Naive thymus-derived CD4-positive, alpha-beta T cell (primary cell): ENCODE measurements around the gene DOK5. TPM values are rescaled to one million over a fixed set of nuclear protein-coding genes. Genes with fewer than 3 reads are reported as not detected.

Source experiments
- ATAC-seq: fragments of 150-1000 bp; cut with Tn5 transposase; 2 replicates; pipeline ENCODE4 v1.10.0; 2021; ENCODE audit warnings: mild to moderate bottlenecking, moderate library complexity
- CTCF ChIA-PET: fragments of 350-600 bp; sonication (Branson Sonifier 250); formaldehyde crosslinking; loops from one replicate; lab custom pipeline; 2021; ENCODE audit warnings: antibody characterized with exemption; lab: Charles Lee
- POLR2A ChIA-PET: fragments of 350-600 bp; sonication (Branson Sonifier 250); formaldehyde crosslinking; loops from one replicate; lab custom pipeline; 2021; ENCODE audit warnings: antibody characterized with exemption, inconsistent platforms; lab: Charles Lee
- DNase-seq, 9 donors: peaks; one replicate each; pipeline versions ENCODE4 v3.0.0 to v3.0.0-alpha.2; 2020 to 2022; ENCODE audit warnings: mixed read lengths in 1 of 9
- H3K27ac ChIP-seq: one replicate; pipeline ENCODE4 v1.7.0; 2013; ENCODE audit warnings: mild to moderate bottlenecking, low read depth, low read length, moderate library complexity
- H3K27me3 ChIP-seq, 2 donors: one replicate each; pipeline ENCODE4 v1.7.0; 2013; ENCODE audit warnings: low read length in 2 of 2, mild to moderate bottlenecking in 2 of 2, moderate library complexity in 2 of 2; ENCODE audit not compliant: control insufficient read depth in 2 of 2, insufficient read depth in 2 of 2
- H3K36me3 ChIP-seq, 3 experiments: 1 replicate in 2 of 3; 2 replicates in 1 of 3; pipeline ENCODE4 v1.7.0; 2013; ENCODE audit warnings: low read length in 3 of 3, mild to moderate bottlenecking in 3 of 3, moderate library complexity in 1 of 3; ENCODE audit not compliant: insufficient read depth in 3 of 3, control insufficient read depth in 2 of 3
- H3K4me1 ChIP-seq, 2 donors: one replicate each; pipeline ENCODE4 v1.7.0; 2013; ENCODE audit warnings: low read length in 2 of 2, mild to moderate bottlenecking in 2 of 2, moderate library complexity in 1 of 2; ENCODE audit not compliant: control insufficient read depth in 2 of 2, insufficient read depth in 2 of 2
- H3K4me3 ChIP-seq: 2 replicates; pipeline ENCODE4 v1.7.0; 2013; ENCODE audit warnings: mild to moderate bottlenecking, low read length
- H3K9me3 ChIP-seq, 3 experiments: 1 replicate in 2 of 3; 2 replicates in 1 of 3; pipeline ENCODE4 v1.7.0; 2013; ENCODE audit warnings: low read length in 3 of 3; ENCODE audit not compliant: control insufficient read depth in 2 of 3
- H3K27ac Mint-ChIP-seq, 9 donors: one replicate each; pipeline ENCODE4 v1.8.0; 2020 to 2022; ENCODE audit warnings: mixed read lengths in 9 of 9, mild to moderate bottlenecking in 8 of 9, moderate library complexity in 5 of 9, inconsistent platforms in 2 of 9
- H3K27me3 Mint-ChIP-seq, 5 donors: one replicate each; pipeline ENCODE4 v1.8.0; 2021 to 2022; ENCODE audit warnings: mixed read lengths in 5 of 5, mild to moderate bottlenecking in 1 of 5
- H3K36me3 Mint-ChIP-seq, 5 donors: one replicate each; pipeline ENCODE4 v1.8.0; 2020 to 2022; ENCODE audit warnings: mixed read lengths in 5 of 5, mild to moderate bottlenecking in 3 of 5, inconsistent platforms in 1 of 5
- H3K4me1 Mint-ChIP-seq, 7 donors: one replicate each; pipeline ENCODE4 v1.8.0; 2020 to 2022; ENCODE audit warnings: mixed read lengths in 7 of 7, mild to moderate bottlenecking in 3 of 7, inconsistent platforms in 1 of 7
- H3K4me3 Mint-ChIP-seq, 10 donors: one replicate each; pipeline ENCODE4 v1.8.0; 2020 to 2022; ENCODE audit warnings: mild to moderate bottlenecking in 10 of 10, mixed read lengths in 10 of 10, moderate library complexity in 6 of 10, inconsistent platforms in 2 of 10
- H3K9me3 Mint-ChIP-seq, 11 donors: one replicate each; pipeline ENCODE4 v1.8.0; 2020 to 2022; ENCODE audit warnings: mixed read lengths in 11 of 11, mild to moderate bottlenecking in 4 of 11, inconsistent platforms in 1 of 11, moderate library complexity in 1 of 11
- intact Hi-C, 2 donors: fragments of 100-400 bp; cut with micrococcal nuclease; formaldehyde crosslinking; loops; one replicate each; pipeline ENCODE4 v1.15.1; 2023
- polyA plus RNA-seq, 2 donors: library from polyadenylated mRNA; unstranded; fragments of 300-500 nt; fragmentation: Illumina TruSeq; gene quantifications; one replicate each; pipeline ENCODE4 v1.2.3, GENCODE V29; 2021
- total RNA-seq, 6 experiments: library from RNA in 5 of 6; stranded (reverse) in 5 of 6; gene quantifications; 1 replicate in 5 of 6; 2 replicates in 1 of 6; pipeline ENCODE4 v1.2.3 and lab custom pipeline; 2021 to 2026

DOK5 gene
- total and polyA plus RNA-seq, 7 experiments from 2014 or later: 0.85 TPM; not detected in 6

- H3K4me1 ChIP-seq: no peaks in the 10 kb centered on the region
- H3K4me3 Mint-ChIP-seq: no peak overlapping the region
- H3K27ac Mint-ChIP-seq: no peak overlapping the region
- no peak for ATAC-seq
- no peaks in the 10 kb centered on the region for H3K9me3 ChIP-seq
- peaks cover 0 to 5% (median 0%) of the 10 kb centered on the region in 11 donors for H3K9me3 Mint-ChIP-seq
- POLR2A ChIA-PET: no interaction called here
- H3K27me3 ChIP-seq: no peaks in the 10 kb centered on the region
- H3K36me3 Mint-ChIP-seq: peaks cover 0 to 4% (median 0%) of the 10 kb centered on the region in 5 donors
- intact Hi-C loops: no loop called here
- no peak for DNase-seq
- CTCF ChIA-PET: no interaction called here
- no peaks in the 10 kb centered on the region for H3K36me3 ChIP-seq
- no peak overlapping the region for H3K4me3 ChIP-seq
- H3K27ac ChIP-seq: no peak overlapping the region
- peaks cover 0 to 32% (median 9%) of the 10 kb centered on the region in 5 donors for H3K27me3 Mint-ChIP-seq
- H3K4me1 Mint-ChIP-seq: no peaks in the 10 kb centered on the region
These were observed 98.4 kb downstream of the DOK5 start for GRCh38 chr20:54573838-54574237.

GRCh38 chr20:54576518-54576917 is 101.1 kb downstream of the DOK5 start:
- intact Hi-C loops: no loop called here
- Histone ChIP-seq H3K4me3 (no peak overlapping the region), H3K9me3 (no peaks in the 10 kb centered on the region), H3K36me3 (no peaks in the 10 kb centered on the region), H3K4me1 (no peaks in the 10 kb centered on the region), H3K27me3 (no peaks in the 10 kb centered on the region), H3K27ac (no peak overlapping the region)
- Mint-ChIP-seq H3K4me1 (no peaks in the 10 kb centered on the region), H3K9me3 (peaks cover 0 to 5% (median 0%) of the 10 kb centered on the region in 11 donors), H3K27me3 (peaks cover 0 to 26% (median 5%) of the 10 kb centered on the region in 5 donors), H3K36me3 (peaks cover 0 to 4% (median 0%) of the 10 kb centered on the region in 5 donors), H3K4me3 (no peak overlapping the region), H3K27ac (no peak overlapping the region)
- ChIA-PET POLR2A (no interaction called here), CTCF (no interaction called here)
- ATAC-seq (no peak), DNase-seq (no peak)

GRCh38 chr20:54577637-54578036 is 102.2 kb downstream of the DOK5 start:
- Mint-ChIP-seq H3K4me3 (no peak overlapping the region), H3K9me3 (peaks cover 0 to 8% (median 0%) of the 10 kb centered on the region in 11 donors), H3K4me1 (no peaks in the 10 kb centered on the region), H3K27ac (no peak overlapping the region), H3K36me3 (peaks cover 0 to 4% (median 0%) of the 10 kb centered on the region in 5 donors), H3K27me3 (peaks cover 0 to 19% (median 5%) of the 10 kb centered on the region in 5 donors)
- ATAC-seq: no peak
- intact Hi-C loops: no loop called here
- Histone ChIP-seq H3K9me3 (no peaks in the 10 kb centered on the region), H3K36me3 (no peaks in the 10 kb centered on the region), H3K27me3 (no peaks in the 10 kb centered on the region), H3K4me1 (no peaks in the 10 kb centered on the region), H3K4me3 (no peak overlapping the region), H3K27ac (no peak overlapping the region)
- ChIA-PET CTCF (no interaction called here), POLR2A (no interaction called here)
- no peak for DNase-seq

GRCh38 chr20:54585217-54585616 is 109.8 kb downstream of the DOK5 start:
- Histone ChIP-seq H3K9me3 (no peaks in the 10 kb centered on the region), H3K27ac (no peak overlapping the region), H3K36me3 (no peaks in the 10 kb centered on the region), H3K4me1 (no peaks in the 10 kb centered on the region), H3K27me3 (peaks cover 0 to 5% of the 10 kb centered on the region in 2 donors), H3K4me3 (no peak overlapping the region)
- Mint-ChIP-seq H3K27me3 (peaks cover 0 to 35% (median 10%) of the 10 kb centered on the region in 5 donors), H3K9me3 (peaks cover 0 to 25% (median 6%) of the 10 kb centered on the region in 11 donors), H3K4me1 (no peaks in the 10 kb centered on the region), H3K36me3 (peaks cover 0 to 4% (median 0%) of the 10 kb centered on the region in 5 donors), H3K27ac (no peak overlapping the region), H3K4me3 (no peak overlapping the region)
- ChIA-PET POLR2A (no interaction called here), CTCF (no interaction called here)
- intact Hi-C loops: no loop called here
- DNase-seq: no peak
- no peak for ATAC-seq

- Histone ChIP-seq H3K4me1 (no peaks in the 10 kb centered on the region), H3K27me3 (peaks cover 0 to 5% of the 10 kb centered on the region in 2 donors), H3K9me3 (no peaks in the 10 kb centered on the region), H3K36me3 (no peaks in the 10 kb centered on the region), H3K27ac (no peak overlapping the region), H3K4me3 (no peak overlapping the region)
- CTCF ChIA-PET: interaction anchor here (0.6 kb wide), 1 partner anchor 204 kb away, joined by 3 read pairs; no protein-coding TSS in a partner anchor
- Mint-ChIP-seq H3K4me3 (no peak overlapping the region), H3K4me1 (no peaks in the 10 kb centered on the region), H3K27ac (no peak overlapping the region), H3K36me3 (peaks cover 0 to 4% (median 0%) of the 10 kb centered on the region in 5 donors), H3K27me3 (peaks cover 0 to 50% (median 7%) of the 10 kb centered on the region in 5 donors), H3K9me3 (peaks cover 0 to 20% (median 5%) of the 10 kb centered on the region in 11 donors)
- ATAC-seq (no peak), DNase-seq (no peak)
- intact Hi-C loops: no loop called here
- POLR2A ChIA-PET: no interaction called here
These were observed 112.0 kb downstream of the DOK5 start for GRCh38 chr20:54587408-54587807.

GRCh38 chr20:54589402-54590030 is 114.1 kb downstream of the DOK5 start:
- CTCF ChIA-PET: no interaction called here
- intact Hi-C loops: no loop called here
- Mint-ChIP-seq H3K4me3 (no peak overlapping the region), H3K27ac (no peak overlapping the region), H3K4me1 (no peaks in the 10 kb centered on the region), H3K9me3 (peaks cover 0 to 5% (median 0%) of the 10 kb centered on the region in 11 donors), H3K36me3 (no peaks in the 10 kb centered on the region), H3K27me3 (peaks cover 0 to 41% (median 7%) of the 10 kb centered on the region in 5 donors)
- Histone ChIP-seq H3K27me3 (peaks cover 0 to 5% of the 10 kb centered on the region in 2 donors), H3K4me3 (no peak overlapping the region), H3K4me1 (no peaks in the 10 kb centered on the region), H3K27ac (no peak overlapping the region), H3K9me3 (no peaks in the 10 kb centered on the region), H3K36me3 (no peaks in the 10 kb centered on the region)
- no peak for ATAC-seq
- POLR2A ChIA-PET: no interaction called here
- no peak for DNase-seq

- H3K4me1 Mint-ChIP-seq: no peaks in the 10 kb centered on the region
- peaks cover 0 to 5% of the 10 kb centered on the region in 2 donors for H3K27me3 ChIP-seq
- ATAC-seq: no peak
- ChIA-PET CTCF (no interaction called here), POLR2A (no interaction called here)
- no peak overlapping the region for H3K27ac Mint-ChIP-seq
- peaks cover 0 to 2% (median 0%) of the 10 kb centered on the region in 11 donors for H3K9me3 Mint-ChIP-seq
- no peak overlapping the region for H3K4me3 Mint-ChIP-seq
- DNase-seq: no peak
- no peak overlapping the region for H3K27ac ChIP-seq
- H3K36me3 ChIP-seq: no peaks in the 10 kb centered on the region
- intact Hi-C loops: no loop called here
- no peaks in the 10 kb centered on the region for H3K9me3 ChIP-seq
- H3K36me3 Mint-ChIP-seq: no peaks in the 10 kb centered on the region
- H3K27me3 Mint-ChIP-seq: peaks cover 0 to 48% (median 7%) of the 10 kb centered on the region in 5 donors
- H3K4me1 ChIP-seq: no peaks in the 10 kb centered on the region
- H3K4me3 ChIP-seq: no peak overlapping the region
These were observed 115.5 kb downstream of the DOK5 start for GRCh38 chr20:54590856-54591255.
